Measurements from ENCODE around the gene APMAP. TPM values are rescaled to one million over a fixed set of nuclear protein-coding genes. Genes with fewer than 3 reads are reported as not detected.

APMAP gene
- total RNA-seq, 1 donor from 2014 or later: 26.8 TPM

DNA sequence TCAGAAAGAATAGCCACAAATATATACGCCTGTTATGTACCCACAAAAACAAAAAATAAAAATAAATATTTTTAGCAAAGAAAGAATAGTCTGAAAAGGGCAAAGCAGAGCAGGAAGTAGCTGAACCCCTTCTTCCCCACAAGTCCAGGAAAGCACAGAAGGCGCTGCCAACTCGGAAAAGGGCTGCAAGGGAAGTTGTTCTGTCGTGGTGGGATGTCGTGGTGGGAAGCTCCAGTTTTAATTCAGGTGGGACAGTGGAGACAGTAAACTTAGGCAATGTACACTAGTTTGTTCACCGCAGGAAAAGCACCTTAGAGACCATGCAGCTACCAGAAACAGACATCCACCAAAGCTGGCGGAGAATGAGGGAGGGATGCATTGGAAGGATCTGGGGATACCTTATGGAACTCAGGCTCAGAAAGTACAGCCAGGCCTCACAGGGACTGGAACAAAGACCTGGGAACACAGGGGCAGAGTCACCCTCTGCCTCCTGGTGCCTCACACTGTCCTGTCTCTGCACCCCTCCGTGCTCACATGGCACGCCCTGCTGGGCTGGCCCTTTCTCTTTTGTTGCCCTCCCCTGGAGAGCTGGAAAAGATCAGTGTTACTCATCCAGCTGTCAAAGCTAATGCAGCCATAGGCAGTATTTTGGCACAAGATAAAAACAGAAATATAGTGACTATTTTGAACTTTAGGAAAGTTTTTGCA, 3.3 kb upstream of the APMAP start:
- DNase-seq (ENCODE audit: missing footprints) (no peak), ATAC-seq (no peak)
- intact Hi-C loops (cut with DNase I): loop anchor here (1.0 to 5.0 kb wide), 4 partner anchors 67 to 251 kb away; partner anchors contain the start of gene PYGB

DNA sequence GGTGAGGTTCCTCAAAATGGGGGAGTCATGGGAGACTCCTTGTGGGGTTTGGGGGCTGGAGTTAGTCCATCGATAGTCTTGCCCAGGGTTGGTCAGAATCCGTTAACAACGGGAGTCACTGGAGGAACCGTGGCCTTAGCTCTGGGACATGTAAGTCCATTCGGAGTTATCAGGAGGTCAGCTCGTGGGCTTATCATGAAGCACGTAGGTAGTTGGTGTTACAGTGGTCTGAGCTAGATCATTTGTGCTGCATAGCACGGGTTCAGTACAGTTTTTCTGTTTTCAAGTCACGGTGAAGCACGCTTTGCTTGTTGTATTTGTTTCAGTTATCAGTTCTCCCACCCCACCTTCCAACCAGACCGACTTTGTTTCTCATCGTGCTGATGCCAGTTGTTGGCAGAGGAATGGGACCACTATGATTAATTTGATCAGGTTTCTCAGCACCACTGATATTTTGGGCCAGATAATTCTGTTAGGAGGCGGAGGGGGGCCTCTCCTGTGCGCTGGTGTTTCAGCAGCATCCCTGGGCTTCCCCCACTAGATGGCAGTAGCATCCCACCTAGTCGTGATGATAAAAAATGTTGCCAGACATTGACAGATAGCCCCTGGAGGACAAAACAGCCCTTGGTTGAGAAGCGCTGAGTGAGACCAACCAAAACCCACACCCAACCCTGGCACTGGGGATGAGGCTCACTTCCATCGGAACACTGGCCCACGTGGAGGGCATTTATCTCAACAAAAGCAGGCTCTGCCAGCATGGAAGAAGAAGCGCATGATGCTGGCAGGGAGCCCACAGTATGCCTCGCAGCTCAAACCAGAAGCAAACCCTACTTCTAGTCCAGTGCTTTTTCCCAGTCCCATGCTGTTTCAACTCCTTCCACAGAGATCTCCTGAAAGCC, 2.2 kb upstream of the APMAP start:
- DNase-seq (ENCODE audit: missing footprints): peak; percentile 83
- peak; percentile 71 for ATAC-seq
- intact Hi-C loops (cut with DNase I): loop anchor here (1.0 to 5.0 kb wide), 5 partner anchors 68 to 253 kb away; partner anchors contain the start of gene PYGB

DNA sequence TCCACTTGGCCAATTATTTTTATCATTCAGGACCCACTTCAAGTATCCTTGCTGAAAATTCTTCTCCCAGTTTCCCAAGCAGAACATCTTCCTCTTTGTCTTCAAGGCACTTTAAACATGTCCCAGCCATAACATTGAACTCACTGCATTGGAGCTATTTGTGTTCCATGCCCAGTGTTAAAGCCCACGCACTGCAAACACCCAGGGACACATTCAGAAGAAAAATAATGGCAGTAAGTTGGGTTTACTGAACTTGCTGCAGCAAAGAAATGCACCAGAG, 1.6 kb upstream of the APMAP start:
- DNase-seq (ENCODE audit: missing footprints) (no peak), ATAC-seq (no peak)
- intact Hi-C loops (cut with DNase I): loop anchor here (2.0 to 5.0 kb wide), 2 partner anchors 69 to 198 kb away; no protein-coding TSS in a partner anchor

DNA sequence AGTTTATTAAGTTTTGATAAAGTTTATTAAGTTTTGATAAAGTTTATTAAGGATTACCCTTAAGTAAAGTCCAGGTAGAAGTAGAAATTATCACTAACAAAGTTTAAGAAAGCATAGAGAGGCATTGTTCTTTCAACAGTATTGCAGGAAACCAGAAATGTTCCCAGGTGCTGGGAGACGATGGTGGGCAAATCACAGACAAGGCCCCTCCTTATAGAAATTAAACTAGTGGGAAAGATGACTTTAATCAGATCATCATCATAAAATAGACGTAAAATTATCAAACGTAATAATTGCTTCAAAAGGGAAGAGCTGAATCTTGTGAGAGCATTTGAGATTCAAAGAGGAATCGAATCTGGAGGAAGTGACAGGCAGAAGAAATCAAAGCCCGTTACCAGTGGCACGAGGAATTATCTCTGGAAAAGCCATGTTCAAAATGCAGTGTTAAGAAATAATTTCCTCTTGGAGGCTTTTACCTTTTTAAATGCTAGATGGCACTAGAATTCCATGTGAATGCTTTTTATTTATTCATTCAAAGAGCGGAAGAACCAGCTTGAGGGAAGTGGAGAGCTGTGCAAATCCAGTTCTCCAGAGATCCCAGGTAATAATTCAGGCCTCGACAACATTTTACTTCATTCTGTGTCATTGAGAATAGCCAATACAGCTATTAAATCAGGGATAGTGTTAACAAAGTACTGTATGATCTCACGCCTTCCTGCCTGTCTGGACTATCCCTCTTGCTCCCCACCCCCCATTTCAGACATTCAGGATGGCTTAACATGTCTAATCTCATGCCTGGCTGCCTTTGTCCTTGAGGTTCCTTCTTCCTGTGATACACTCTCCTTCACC, 1.0 kb upstream of the APMAP start:
- DNase-seq (ENCODE audit: missing footprints) (no peak), ATAC-seq (peak; percentile 9)
- intact Hi-C loops (cut with DNase I): loop anchor here (2.0 to 5.0 kb wide), 3 partner anchors 69 to 397 kb away; partner anchors contain the start of gene ABHD12

DNA sequence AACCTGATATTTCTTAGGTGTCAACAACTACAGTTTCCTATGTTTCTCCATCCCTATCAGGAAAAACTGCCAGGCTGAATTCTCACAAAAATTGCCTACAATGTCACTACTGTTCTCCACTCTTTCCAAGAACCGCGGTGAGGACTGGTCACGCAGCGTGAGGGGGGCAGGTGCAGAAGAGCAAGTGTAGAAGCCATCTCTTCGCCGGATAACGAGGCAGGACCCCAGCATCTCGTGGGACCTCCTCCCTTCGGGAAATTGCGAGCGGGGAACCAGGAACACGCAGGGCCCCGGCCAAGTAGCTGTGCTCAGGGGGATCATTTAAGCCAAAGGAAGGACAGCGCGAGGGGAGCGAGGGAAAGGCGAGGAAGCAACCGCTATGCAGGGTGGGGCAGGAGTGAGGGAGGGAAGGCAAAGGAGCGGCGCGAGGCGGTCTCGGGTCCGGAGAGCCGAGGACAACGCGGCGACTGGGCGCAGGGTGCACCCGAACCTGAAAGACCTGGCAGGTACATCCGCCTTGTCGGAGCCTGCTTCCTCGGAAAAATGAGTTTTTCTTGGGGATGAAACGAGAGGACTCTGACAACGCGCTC, 559 bp downstream of the APMAP start:
- ATAC-seq: no peak
- DNase-seq (ENCODE audit: missing footprints): no peak

DNA sequence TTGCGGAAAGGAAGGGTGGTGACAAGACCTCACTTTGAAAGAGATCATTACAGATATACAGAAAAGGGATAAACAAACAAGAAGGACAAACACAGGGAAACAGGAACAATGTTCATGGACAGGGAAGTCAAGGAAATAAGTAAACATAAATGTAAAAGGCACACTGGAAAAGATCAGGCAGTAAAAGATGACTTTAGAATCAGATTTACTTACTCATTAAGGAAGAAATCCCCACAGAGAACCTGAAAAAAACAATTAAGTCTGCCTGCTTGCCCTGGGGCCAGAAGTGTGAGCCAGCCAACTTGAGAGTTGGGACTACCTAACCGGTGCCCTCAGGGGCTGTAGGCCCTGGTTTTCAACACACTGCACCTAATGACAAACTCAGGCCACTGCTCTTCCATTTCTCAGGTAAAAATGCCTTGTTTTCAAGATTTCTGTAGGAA, 1.7 kb downstream of the APMAP start:
- ATAC-seq (no peak), DNase-seq (ENCODE audit: missing footprints) (no peak)
- intact Hi-C loops (cut with DNase I): loop anchor here (5.0 kb wide), 1 partner anchor 201 kb away; no protein-coding TSS in a partner anchor

More for the DNA sequence above, 559 bp downstream of the APMAP start:
- intact Hi-C loops (cut with DNase I): loop anchor here (2.0 to 5.0 kb wide), 2 partner anchors 200 to 399 kb away; partner anchors contain the start of gene ABHD12

DNA sequence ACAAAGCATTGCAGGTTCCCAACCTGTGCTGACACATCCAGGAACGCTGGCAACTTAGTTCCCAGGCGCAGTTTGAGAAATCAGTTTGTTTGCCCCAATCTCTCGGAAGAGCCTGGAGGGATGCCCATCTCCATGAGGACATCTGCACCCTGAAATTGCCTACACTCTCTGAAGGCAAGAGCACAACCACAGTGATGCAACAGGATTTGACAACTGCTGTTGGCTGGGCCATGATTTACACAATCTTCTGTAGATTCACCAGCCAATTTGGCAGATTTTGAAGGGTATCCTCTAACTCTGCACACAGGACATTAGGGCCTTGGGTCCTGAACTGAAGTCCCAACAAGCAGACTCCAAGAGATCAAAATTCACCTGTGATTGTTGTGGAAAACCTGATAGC, 3.4 kb downstream of the APMAP start:
- intact Hi-C loops (cut with DNase I): no loop called here
- ATAC-seq (no peak), DNase-seq (ENCODE audit: missing footprints) (no peak)

DNA sequence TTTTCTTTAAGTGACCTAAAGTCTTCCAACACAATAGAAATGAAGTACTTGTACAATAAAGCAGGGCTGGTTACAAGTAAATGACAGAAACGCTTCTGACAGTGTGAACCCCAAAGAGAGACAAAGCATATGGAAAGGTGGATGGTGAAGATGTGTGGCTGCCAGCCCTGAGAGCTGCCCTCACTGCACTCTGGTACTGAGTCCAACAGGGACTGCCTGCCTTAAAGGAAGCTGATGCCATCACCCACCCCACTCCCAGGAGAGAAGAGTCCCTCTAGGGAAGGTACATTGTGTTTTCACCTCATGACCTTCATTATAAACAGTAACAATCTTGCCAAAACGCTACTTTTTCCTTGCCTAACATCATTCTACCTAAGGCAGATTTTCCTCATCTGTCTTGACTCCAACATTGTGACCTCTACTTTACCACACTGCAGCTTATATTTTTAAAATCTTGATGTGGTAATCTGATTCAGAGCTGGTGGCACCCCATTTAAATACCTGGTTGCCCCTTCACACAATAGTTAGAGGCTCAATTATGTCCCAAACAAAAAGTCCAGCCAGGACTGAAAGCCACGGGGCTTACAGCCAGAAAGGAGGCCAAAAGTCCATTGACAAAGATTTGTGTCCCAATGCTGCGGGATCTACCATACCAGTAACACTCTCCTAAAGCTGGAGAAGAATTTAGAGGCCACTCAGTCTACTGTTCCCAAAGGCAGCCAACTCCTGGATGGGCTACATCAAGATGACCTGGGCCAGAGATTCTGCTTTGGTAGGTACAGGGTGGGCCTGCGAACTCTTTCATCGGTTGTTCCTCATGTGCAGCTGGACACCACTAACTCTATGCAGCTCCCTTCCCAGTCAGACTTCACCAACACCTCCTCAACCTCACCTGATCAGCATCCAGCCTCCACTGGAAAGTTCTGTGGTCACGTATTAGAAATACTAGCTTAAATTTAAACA, 4.4 kb downstream of the APMAP start:
- ATAC-seq (no peak), DNase-seq (ENCODE audit: missing footprints) (no peak)
- intact Hi-C loops (cut with DNase I): no loop called here

DNA sequence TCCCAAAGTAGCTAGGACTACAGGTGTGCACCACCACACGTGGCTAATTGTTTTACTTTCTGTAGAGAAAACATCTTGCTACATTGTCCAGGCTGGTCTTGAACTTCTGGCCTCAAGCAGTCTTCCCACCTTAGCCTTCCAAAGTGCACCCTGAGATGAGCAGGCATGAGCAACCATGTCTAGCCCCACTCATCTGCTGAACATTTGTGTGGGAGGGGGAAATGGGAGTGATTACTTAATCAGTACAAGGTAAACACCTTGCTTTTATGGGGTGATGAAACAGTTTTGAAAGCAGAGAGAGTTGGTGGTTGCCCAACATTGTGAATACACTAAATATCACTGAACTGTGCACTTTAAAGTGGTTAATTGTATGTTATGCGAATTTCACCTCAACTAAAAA, 5.3 kb downstream of the APMAP start:
- ATAC-seq: no peak
- no peak for DNase-seq (ENCODE audit: missing footprints)
- intact Hi-C loops (cut with DNase I): no loop called here

DNA sequence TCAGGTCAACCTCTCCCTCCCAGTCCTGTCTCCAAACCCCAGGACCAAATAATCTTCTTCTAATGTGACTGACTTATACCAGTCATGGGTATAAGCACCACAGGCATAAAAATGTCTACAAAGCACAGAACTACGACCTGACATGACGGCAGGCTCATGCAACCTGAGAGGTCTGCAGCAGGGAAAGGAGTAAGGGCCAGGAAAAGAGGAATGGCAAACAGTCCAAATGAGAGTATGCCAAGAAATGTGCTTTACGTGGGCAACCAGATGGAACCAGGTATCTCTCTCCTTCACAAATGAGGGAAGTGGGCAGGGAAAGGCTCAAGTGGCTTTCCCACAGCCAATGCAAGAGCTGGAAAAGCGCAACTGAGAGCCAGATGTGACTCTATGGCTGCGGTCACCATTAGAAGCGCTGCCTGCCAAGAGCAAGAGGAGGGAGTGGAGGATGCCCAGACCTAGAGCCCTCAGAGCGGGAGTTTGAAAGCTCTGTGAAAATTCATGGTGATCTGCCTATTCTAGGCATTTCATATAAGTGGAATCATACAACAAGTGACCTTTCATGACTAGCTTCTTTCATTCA, 6.0 kb downstream of the APMAP start:
- ATAC-seq: no peak
- DNase-seq (ENCODE audit: missing footprints): no peak
- intact Hi-C loops (cut with DNase I): no loop called here

DNA sequence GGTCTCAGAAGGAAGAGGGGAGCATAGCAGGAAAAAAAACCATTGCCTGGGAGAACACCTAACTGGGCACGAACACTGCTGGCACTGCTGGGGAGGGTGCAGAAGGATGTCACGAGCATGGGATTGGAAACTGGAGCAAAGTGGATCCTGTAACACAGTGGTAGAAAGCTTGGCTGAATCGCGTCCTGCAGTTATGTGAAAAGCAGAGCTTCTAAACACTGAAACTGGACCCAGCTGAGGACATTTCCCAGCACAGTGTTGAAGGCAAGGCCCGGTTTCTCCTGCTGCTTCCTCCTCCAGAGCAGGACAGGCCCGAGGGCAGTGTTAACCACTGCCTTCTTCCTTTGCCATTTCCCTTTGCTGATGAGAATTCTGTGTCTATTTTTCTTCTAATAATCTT, 6.7 kb downstream of the APMAP start:
- intact Hi-C loops (cut with DNase I): no loop called here
- no peak for DNase-seq (ENCODE audit: missing footprints)
- no peak for ATAC-seq

DNA sequence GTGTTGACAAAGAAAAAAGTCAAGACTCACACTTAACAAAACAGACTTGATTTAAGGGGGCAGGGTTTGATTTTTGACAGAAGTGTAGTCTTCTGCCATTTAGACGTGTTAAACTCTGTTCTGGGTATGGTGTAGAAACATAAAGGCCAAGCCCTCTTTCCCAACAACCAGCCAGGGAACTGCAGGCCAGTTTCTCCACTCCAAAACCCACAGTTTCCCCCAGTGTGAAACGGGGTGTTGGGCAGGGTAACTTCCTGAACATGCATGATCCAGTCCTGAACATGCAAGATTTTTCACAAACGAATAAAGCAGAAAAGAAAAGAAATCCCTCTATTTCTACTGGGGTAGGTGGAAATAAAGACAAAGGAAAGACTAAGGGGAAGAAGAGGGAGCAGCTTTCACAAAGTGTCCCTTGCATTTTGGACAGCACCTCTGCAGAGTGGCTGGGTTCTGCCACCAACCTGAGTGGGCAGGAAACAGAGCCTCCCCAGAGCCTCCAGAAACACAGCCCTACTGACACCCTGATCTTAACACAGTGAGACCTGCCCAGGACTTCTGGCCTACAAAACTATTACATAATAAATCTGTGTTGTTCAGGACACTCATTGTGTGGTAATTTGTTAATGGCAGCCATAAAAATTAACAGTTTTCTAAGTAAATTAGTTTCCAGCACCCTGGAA, 7.5 kb downstream of the APMAP start:
- ATAC-seq: no peak
- intact Hi-C loops (cut with DNase I): no loop called here
- DNase-seq (ENCODE audit: missing footprints): no peak

DNA sequence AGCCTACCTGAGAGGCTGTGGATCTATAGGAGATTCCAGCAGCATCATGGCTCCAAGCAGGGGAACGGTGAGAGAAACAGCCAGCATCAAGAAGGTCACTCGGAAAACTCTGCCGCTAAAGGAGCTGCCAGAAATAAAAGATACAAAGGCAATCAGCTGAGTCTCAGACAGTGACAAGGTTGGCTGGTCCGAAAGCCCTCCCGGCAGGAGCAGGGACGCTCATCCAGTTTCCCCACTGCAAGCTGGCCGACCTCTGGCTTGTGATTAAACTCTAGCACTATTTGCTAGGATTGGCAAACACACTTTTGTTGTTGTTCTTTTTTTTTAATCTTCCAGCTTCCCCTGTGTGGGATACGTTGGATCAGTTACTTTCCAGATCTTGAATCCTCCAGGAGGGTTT, 8.7 kb downstream of the APMAP start:
- DNase-seq (ENCODE audit: missing footprints) (no peak), ATAC-seq (peak; percentile 24)
- intact Hi-C loops (cut with DNase I): no loop called here

DNA sequence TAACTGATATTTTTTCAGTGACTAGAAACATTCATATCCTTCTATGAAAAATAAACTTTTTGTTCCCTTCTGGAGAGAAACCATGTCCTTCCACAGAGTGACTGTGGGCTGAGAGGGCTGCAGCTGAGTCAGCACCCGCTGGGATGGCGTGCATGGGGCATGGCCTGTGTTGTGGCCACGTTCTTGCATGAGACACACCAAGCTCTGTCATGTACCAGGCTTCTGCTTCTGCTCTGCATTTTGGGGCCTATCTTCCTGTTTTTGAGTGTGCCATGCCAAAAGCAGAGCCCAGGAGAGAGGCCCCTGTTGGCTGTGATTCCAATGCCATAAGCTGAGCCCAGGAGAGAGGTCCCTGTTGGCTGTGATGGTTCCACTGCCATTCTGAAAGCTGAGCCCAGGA, 10.8 kb downstream of the APMAP start:
- peak; percentile 62 for ATAC-seq
- DNase-seq (ENCODE audit: missing footprints): peak; percentile 84
- intact Hi-C loops (cut with DNase I): no loop called here

DNA sequence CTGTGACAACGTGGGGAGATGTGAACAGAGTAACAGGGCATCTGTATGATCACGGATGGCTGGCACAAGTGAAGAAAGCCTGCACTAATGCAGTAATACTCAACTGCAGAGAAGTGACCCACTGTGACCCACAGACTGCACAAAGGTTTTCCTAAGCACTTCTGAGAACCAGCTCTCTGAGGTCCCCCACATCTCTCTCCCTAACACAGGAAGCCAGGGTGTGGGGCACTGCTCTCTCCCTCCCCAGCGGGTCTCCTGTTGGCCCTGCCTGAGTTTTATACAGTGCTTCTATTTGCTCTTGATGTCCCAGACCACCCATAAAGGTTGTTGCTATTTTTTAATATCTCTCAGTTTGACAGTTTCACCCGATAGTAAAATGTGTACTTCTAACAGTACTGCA, 11.3 kb downstream of the APMAP start:
- ATAC-seq (no peak), DNase-seq (ENCODE audit: missing footprints) (no peak)
- intact Hi-C loops (cut with DNase I): no loop called here

DNA sequence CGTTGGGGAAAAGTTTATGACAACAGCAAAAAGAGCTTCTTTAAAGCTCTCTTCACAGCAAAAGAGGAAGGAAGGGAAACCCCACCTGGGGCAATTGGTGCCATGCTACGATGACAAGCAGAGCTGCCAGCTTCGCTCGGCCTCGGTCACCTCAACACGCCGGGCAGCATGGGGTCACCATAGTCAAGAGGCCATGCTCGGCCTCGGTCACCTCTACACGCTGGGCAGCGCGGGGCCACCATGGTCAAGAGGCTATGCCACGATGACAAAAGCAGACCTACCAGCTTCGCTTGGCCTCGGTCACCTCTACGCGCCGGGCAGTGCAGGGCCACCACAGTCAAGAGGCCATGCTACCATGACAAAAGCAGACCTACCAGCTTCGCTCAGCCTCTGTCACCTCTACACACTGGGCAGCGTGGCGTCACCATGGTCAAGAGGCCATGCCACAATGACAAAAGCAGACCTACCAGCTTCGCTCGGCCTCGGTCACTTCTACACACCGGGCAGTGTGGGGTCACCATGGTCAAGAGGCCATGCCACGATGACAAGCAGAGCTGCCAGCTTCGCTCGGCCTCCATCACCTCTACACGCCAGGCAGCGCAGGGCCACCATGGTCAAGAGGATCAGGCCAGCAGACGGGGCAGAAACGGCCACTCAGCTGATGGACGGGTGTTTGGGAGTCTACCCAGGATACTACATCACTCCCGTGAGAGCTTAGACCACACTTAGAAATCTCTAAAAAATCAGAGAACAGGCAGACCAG, 12.1 kb downstream of the APMAP start:
- intact Hi-C loops (cut with DNase I): no loop called here
- ATAC-seq (peak; percentile 35), DNase-seq (ENCODE audit: missing footprints) (peak; percentile 74)
